Mesenteric fat pad (tissue), 1 donor: ENCODE data around the gene CNTNAP4. TPM values are rescaled to one million over a fixed set of nuclear protein-coding genes. Genes with fewer than 3 reads are reported as not detected.

ENCODE experiments used
- DNase-seq: peaks from one replicate; pipeline ENCODE4 v3.0.0-alpha.2; 2020; ENCODE audit warnings: low spot score
- total RNA-seq: library from RNA; stranded (reverse); fragmentation: NEBNext Ultra II Directional; extraction: Animal tissue kit (Norgen Biotek cat#: 25700); gene quantifications from one replicate; pipeline ENCODE4 v1.2.1, GENCODE V29; 2021
- donor health status: DM: yes; HTN: yes; CAD: no.

The CNTNAP4 gene
- total RNA-seq, 1 donor from 2014 or later = 0.22 TPM

DNA sequence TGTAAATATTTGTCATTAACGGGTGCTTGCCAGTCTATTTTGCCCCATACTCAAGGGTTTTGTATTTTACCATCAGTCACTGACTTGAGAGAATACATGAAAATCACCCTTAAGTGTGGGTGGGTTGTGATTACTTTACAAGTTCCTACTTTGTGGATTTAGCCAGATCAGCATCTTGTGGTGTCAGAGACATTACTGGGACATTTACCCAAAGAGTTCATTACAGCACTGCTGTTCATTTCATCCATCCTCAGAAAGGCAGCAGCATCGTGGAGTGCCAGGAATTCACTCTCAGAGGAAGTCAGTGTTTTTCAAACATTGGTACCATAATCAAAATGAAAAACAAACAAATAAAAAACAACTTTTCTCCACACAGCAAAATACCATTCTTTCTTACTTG lies 110.8 kb downstream of the CNTNAP4 start:
- DNase-seq = no peak

DNA sequence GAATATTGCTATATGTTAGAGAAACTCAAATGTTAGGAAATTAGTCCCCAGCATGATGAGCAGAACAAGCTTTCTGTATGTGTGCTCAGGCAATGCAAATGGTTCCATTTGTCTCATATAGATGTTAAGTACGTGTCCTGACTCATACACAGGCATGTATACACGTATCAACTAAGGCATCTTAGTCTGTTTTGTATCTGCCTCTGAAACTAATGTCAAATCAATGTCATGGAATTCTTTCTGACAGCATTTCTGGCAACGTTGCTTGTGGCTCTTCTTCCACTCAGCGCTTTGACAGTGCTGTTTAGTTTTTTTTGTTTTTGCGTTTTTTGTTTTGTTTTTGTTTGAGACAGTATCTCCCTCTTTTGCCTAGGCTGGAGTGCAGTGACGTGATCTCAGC lies 111.9 kb downstream of the CNTNAP4 start:
- DNase-seq = no peak

DNA sequence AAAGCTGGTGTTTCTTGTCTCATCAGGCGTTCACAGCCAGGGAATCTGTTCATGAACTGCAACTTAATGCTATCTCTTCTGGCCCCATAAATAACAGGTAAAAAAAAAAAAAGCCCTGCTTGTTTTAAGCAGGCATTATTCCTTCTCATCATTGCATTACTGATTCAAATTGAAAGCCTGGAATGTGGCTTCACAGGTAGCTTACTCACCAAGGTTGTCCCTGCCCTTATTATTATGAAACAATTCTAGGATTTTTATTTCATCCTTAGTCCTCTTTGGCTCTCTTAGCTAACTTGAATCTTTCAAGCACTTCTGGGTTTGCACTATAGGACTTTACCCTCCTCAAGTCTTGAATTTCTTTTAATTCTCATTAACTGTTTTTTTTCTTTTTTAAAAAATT lies 113.3 kb downstream of the CNTNAP4 start:
- DNase-seq = no peak

DNA sequence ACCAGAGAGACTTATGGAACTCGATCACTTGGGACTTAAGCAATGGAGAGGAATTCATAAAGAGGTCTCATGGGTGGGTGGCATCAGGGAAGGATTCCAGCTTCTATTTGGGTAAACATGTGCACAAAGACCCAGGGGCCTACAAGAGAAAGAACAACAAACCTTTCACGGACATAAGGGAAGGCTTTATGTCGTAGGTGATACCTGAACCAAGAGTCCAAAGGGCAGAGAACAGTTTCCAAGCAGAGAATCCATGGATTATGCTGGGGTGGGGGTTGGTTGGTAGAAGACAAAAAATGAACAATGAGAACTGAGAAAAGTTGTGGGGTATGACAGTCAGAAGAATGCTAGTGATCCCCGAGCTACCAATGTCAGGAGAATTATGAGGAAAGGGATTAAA lies 119.8 kb downstream of the CNTNAP4 start:
- no peak for DNase-seq

DNA sequence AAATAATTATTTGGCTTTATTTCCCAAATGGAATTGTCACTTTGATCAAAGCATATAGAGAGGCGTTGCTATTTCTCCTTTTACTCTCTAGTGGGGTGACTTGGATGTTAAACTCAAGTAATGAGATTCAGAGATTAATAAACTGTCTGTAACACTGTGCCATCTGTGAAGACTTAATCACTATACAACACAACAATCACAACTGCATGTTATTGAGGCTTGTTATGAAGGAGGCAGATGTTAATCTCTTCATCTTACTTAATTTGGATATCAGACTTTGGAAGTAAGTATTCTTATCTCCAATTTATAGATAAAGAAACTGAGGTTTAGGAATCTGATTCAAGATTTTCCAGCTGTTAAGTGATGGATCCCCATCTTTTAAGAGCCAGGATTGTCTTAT lies 132.5 kb downstream of the CNTNAP4 start:
- no peak for DNase-seq

- no peak for DNase-seq
Measured at GRCh38 chr16:76421571-76421970, 144.4 kb downstream of the CNTNAP4 start.

DNA sequence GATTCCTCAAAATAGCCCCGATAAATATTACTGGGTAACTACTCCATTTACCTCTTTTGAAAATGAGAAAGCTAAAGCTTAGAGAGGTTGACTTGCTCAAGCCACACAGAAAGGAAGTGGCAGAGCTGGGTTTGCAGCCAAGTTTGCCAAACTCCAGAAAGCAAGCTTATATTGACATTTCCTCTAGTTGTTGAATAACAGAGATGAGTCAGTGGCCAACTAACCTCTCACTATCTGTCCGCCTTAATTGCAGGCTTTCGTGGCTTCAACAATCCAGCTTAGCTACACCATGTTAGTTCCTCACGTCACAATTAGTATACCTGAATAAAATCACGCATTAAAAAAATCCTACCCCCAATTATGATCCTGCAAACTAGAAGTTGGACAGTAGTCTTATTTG lies 151.7 kb downstream of the CNTNAP4 start:
- no peak for DNase-seq

GRCh38 chr16:76441391-76441790 lies 164.2 kb downstream of the CNTNAP4 start:
- DNase-seq = no peak

DNA sequence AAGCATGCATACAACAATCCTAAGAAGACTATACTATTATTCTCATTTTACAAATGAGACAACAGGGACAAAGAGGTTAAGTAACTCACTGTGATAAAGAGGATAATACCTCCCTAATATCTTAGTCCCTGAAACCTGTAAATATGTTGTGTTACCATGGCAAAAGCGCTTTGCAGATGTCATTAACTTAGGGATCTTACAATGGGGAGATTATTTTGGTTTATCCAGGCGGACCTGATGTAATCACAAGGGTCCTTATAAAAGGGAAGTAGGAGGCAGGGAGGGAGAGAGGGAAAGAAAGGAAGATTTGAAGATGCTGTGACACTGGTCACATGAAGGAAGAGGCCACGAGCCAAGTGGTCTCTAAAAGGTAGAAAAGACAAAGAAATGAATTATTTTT lies 164.7 kb downstream of the CNTNAP4 start:
- DNase-seq = no peak

DNA sequence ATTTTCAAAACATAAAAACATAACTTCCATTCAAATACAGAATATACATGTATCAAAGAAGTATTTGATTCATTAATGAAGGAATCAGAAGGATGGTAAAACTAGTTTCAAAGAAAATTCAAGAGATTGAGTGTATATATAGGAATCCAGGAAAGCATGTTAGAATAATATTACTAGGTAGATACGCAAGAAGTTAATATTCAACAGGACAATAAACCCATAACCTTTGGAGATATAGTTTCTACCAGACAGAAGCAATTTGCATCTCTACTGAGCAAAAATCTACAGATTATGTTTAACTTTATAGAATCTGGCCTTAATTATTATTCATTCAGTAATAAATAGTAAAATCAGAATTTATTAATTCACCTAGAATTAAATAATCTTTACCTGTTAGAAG lies 166.8 kb downstream of the CNTNAP4 start:
- no peak for DNase-seq

DNA sequence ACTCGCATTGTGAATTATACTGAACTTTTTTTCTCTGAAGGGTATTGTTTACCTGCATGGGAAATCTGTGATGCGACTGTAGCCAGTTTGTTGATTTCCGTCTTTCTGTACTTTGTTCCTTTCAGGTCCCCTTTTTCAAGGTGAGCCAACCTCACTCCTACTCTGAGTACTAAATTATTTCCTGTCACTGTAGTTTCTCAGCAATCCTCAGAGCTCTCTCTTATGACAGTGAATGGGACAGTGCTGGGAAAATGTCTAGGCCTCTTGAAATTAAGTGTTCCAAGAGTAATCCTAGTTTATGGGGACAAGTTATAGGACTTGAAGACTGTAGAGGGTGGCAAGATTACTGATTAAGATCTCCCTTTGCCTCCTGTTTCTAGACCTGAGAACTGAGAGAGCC lies 167.6 kb downstream of the CNTNAP4 start:
- DNase-seq = no peak

GRCh38 chr16:76445815-76446214 lies 168.6 kb downstream of the CNTNAP4 start:
- DNase-seq = no peak

DNA sequence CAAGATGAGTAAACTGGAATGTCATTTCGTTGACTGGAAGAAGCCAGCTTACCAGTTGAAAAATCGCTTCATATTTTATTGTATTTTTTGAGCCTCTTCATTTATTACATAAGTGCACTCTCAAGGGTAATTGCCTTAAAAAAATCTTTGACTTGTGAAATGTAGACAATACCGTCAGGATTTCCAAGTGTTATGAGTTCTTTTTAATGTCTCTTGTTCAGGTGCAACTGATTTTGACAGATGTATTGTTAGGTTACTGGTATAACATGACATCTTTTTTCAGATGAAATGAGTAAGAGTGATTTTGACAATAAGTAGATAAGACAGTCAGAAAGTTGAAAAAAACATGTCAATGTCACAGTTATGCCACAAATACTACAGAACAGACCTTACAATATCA lies 169.1 kb downstream of the CNTNAP4 start:
- DNase-seq = no peak

DNA sequence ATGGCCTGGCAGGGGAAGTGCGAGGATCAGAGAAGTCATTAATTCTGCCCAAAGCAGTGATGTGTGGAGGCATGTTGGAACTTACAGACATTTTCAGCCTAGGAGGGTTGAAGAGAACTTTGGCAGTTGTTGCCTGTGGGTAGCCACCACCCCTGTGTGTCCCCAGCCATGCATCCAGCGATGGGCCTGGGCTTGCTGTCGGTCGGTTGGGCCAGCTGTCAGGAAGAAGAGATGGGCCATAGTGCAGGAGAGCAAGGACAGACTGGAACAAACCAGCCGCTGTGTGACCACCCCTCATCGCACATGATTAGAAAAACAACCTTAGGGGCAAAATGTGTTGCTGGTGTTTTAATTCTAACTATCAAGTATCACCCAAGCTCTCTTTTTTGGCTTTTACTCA lies 173.7 kb downstream of the CNTNAP4 start:
- no peak for DNase-seq

DNA sequence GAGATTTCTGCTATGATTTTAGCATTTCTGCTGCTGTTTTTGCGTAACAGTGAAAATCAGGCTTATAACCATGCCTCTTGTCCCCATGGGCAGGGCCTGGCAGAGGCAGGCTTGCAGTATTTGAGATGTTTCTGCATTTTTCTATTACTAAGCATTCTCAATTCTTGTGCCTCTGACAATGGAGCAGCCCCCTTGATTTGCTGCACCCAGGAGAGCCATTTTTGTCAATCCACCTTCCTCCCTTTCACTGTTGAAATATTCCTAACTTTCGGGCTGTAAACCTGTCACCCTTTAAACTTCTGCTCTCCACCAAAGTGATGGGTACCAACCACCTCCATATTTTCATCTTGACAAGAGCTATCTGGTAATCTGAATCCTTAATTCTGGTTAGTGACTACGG lies 178.1 kb downstream of the CNTNAP4 start:
- DNase-seq = no peak

GRCh38 chr16:76456016-76456415 lies 178.8 kb downstream of the CNTNAP4 start:
- DNase-seq = no peak

DNA sequence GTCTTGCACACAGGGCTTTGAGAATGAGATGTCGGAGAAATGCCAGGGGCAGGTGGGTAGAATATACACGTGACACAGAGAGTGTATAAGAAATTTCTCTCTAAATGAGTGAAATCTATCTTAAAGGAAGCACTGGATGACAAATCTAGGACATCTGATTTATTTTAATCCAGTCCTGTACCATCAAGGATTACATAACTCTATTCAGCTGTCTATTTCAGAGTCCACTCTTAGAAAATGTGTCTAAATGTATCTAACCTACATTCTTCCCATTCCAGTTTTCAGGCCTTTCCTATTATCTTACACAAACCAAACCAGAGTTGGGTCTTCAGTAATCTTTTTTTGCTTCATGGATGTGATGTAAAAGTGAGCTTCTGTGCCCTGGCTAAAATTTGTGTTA lies 181.9 kb downstream of the CNTNAP4 start:
- no peak for DNase-seq

DNA sequence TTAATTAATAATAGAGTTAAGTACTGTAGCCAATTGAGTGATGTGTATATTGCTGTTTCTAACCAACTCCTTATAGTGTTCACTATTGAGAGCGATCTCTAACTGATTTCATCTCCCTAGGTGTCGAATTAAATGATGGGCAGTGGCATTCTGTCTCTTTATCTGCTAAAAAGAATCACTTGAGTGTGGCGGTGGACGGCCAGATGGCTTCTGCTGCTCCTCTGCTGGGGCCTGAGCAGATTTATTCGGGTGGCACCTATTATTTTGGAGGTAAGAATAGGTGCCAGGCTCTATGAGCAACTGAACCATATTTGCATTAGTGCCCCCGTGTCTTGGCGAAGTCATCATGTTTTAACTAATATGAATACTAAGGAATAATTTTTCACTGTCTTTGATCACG lies 184.6 kb downstream of the CNTNAP4 start:
- DNase-seq = no peak

- no peak for DNase-seq
Measured at GRCh38 chr16:76464955-76465620, 187.9 kb downstream of the CNTNAP4 start.

DNA sequence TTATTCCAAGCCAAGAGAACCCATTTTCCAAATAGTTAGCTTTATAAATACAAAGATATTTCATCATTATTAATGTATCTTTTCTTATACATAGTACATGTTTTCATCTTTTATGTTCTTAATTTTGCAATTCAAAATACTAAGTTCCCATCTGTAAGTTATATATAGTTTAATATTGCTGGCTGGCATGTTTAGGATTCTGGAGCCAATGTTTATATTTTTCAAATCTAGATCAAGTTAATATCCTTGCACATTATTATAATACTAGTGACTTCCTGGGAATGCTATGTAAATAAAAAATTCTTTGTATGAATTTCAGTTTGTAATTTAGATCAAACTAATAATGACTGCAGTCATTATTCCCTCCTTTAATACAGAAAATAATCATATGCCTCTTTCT lies 189.7 kb downstream of the CNTNAP4 start:
- no peak for DNase-seq

GRCh38 chr16:76474048-76474447 lies 196.8 kb downstream of the CNTNAP4 start:
- DNase-seq = no peak

DNA sequence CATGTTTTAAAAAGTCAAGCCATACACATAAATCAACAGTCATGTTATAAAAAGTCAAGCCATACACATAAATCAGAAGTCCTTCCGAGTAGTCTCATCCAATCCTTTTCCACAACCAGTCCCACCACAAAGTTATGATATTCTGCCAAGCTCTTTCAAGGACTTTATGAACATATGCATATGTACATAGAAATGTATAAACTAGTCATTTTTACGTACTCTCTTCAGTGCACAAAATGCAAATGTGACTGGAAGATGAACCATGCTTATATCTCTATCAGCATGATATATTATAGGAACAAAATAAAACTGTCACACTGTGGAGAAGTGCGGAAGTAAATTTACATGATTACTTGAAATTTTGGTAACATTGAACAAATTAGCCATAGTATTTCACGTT lies 200.9 kb downstream of the CNTNAP4 start:
- no peak for DNase-seq

GRCh38 chr16:76483307-76483909 lies 206.2 kb downstream of the CNTNAP4 start:
- DNase-seq = no peak

DNA sequence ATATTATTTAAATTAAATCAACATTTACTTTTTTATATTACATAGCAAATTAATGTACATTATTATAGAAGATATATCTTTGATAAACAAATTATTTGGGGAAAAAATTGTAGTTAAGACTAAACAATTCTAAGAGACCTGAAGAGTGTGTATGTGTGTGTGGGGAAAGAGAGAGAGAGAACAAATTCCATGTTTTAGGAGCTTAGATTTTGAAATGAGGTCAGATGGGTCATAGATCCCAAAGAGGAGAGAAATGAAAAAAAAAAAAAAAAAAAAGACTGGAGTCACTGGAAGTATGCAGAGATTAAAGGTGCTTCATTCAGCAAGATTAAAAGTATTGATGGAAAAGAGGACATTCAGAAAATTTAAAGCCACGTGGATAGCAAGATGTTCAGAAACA lies 206.8 kb downstream of the CNTNAP4 start:
- no peak for DNase-seq
